H1 (cell line): Measurements from ENCODE around the gene DDX43.

Experiments used
- CTCF ChIP-seq, 3 experiments: IDR thresholded peaks; 1 replicate in 2 of 3; 2 replicates in 1 of 3; pipeline versions ENCODE4 v1.5.1 to v1.6.1; 2011; ENCODE audit warnings: low read length in 3 of 3, mild to moderate bottlenecking in 3 of 3, inconsistent platforms in 2 of 3, low read depth in 1 of 3, moderate library complexity in 1 of 3; ENCODE audit not compliant: insufficient read depth in 1 of 3; ENCODE audit errors: control extremely low read depth in 1 of 3
- EP300 ChIP-seq, 2 experiments: IDR thresholded peaks; 1 replicate in 1 of 2; 2 replicates in 1 of 2; pipeline ENCODE4 v1.6.1; 2011 to 2012; ENCODE audit warnings: low read depth in 2 of 2, low read length in 2 of 2, mild to moderate bottlenecking in 2 of 2, borderline replicate concordance in 1 of 2, inconsistent platforms in 1 of 2, moderate library complexity in 1 of 2
- POLR2AphosphoS5 ChIP-seq: IDR thresholded peaks from 2 replicates; pipeline ENCODE4 v1.6.1; 2011; ENCODE audit warnings: low read depth, low read length
- RAD21 ChIP-seq, 2 experiments: IDR thresholded peaks in 1 of 2; conservative IDR thresholded peaks in 1 of 2; 2 replicates each; pipeline ENCODE4 v1.6.1; 2011; ENCODE audit warnings: low read depth in 2 of 2, low read length in 2 of 2, improper control_type of control experiment in 1 of 2, inconsistent platforms in 1 of 2, mild to moderate bottlenecking in 1 of 2, moderate library complexity in 1 of 2
- RBBP5 ChIP-seq: IDR thresholded peaks from 2 replicates; pipeline ENCODE4 v1.7.1; 2012; ENCODE audit warnings: low read depth, mild to moderate bottlenecking, inconsistent platforms, low read length, moderate library complexity, borderline replicate concordance
- SIN3A ChIP-seq, 2 experiments: IDR thresholded peaks in 1 of 2; conservative IDR thresholded peaks in 1 of 2; 2 replicates each; pipeline ENCODE4 v1.6.1; 2011 to 2012; ENCODE audit warnings: low read length in 2 of 2, improper control_type of control experiment in 1 of 2, low read depth in 1 of 2, mild to moderate bottlenecking in 1 of 2
- SP1 ChIP-seq: IDR thresholded peaks from 2 replicates; pipeline ENCODE4 v1.6.1; 2011; ENCODE audit warnings: low read depth, low read length
- TBP ChIP-seq: IDR thresholded peaks from 2 replicates; pipeline ENCODE4 v1.6.1; 2011; ENCODE audit warnings: low read depth, low read length, improper control_type of control experiment

GRCh38 chr6:73363537-73363875, 31.1 kb upstream of the DDX43 start:
- TF ChIP-seq EP300 (IDR thresholded peaks at IDR 0.05; ENCODE audit: borderline replicate concordance in 1 of 2, low read depth in 2 of 2, low read length in 2 of 2) (no peak), SP1 (no peak), CTCF (IDR thresholded peaks at IDR 0.05; ENCODE audit: control extremely low read depth in 1 of 3, insufficient read depth in 1 of 3, low read depth in 1 of 3, low read length in 3 of 3) (no peak), TBP (no peak), POLR2AphosphoS5 (no peak), RBBP5 (no peak), SIN3A (conservative IDR thresholded peaks at IDR 0.05 in 1 of 2, IDR thresholded peaks at IDR 0.05 in 1 of 2; ENCODE audit: low read depth in 1 of 2, low read length in 2 of 2) (no peak), RAD21 (IDR thresholded peaks at IDR 0.05 in 1 of 2, conservative IDR thresholded peaks at IDR 0.05 in 1 of 2; ENCODE audit: low read depth in 2 of 2, low read length in 2 of 2) (no peak)
